Activated T-cell treated with anti-CD3 and anti-CD28 coated beads, Interleukin-2, amount 50 U/mL, for 48 hours (primary cell): ENCODE data around the gene RNU7-1.

Source experiments
- DNase-seq, 2 experiments: peaks; one replicate each; pipeline ENCODE4 v3.0.0-alpha.2; 2020

RNU7-1 gene

GRCh38 chr12:6954316-6955107, 10.9 kb downstream of the RNU7-1 start:
- peak in 1 of 2 experiments; percentile 52 for DNase-seq

- peak in 1 of 2 experiments; percentile 50 for DNase-seq
These were observed 11.7 kb downstream of the RNU7-1 start for GRCh38 chr12:6955108-6956020.

DNA sequence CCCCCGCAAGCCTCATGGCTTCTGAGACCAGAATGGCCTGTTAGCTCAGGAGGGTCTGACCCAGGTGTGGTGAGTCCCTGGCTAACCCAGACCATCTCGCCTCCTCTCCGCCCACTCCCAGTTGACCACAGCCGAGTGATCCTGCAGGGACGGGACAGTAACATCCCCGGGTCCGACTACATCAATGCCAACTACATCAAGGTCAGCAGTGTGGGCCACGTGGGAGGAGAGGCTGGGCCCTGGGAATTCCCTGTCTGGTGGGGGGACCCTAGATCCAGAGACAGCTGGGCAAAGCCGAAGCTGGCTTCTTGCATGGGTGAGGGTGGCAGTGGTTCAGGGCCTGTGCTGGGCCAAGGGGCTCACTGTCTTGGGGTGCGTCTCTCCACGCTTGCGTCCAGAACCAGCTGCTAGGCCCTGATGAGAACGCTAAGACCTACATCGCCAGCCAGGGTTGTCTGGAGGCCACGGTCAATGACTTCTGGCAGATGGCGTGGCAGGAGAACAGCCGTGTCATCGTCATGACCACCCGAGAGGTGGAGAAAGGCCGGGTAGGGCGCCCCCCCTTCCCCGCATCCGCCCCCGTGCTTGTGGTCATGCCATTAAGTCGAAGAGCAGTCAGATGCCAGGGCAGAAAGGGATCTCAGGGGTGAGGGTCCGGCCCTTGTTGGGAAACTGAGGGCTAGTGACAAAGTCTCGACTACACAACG, 12.6 kb downstream of the RNU7-1 start:
- DNase-seq: peak in 1 of 2 experiments; percentile 57

DNA sequence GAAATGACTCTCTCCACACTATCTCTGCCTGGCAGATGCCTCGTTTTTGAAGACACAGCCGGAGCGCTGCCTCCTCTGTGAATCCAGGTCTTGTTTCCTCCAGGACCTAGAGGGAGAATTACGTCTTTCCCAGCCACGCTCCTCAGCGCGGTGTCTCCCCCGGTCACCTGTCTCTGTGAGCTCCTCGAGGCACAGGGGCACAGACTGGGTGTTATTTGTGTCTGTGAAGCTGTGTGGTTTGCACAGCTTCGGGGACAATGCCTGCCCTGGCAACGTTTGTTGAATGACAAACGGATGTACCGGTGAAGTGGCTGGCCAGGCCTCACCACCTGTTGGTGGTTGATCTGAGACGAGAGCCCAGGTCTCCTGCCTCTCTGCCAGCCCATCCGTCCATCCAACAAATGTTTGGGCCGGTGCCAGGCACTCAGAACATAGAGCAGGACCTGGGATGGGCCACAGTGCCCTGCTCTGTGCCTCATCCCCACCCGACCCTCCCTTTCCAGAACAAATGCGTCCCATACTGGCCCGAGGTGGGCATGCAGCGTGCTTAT, 13.6 kb downstream of the RNU7-1 start:
- DNase-seq: no peak

GRCh38 chr12:6957741-6958608, 14.4 kb downstream of the RNU7-1 start:
- DNase-seq: peak in 1 of 2 experiments; percentile 50

- DNase-seq: peak in 1 of 2 experiments; percentile 50
These were observed 15.0 kb downstream of the RNU7-1 start for GRCh38 chr12:6958609-6959057.

DNA sequence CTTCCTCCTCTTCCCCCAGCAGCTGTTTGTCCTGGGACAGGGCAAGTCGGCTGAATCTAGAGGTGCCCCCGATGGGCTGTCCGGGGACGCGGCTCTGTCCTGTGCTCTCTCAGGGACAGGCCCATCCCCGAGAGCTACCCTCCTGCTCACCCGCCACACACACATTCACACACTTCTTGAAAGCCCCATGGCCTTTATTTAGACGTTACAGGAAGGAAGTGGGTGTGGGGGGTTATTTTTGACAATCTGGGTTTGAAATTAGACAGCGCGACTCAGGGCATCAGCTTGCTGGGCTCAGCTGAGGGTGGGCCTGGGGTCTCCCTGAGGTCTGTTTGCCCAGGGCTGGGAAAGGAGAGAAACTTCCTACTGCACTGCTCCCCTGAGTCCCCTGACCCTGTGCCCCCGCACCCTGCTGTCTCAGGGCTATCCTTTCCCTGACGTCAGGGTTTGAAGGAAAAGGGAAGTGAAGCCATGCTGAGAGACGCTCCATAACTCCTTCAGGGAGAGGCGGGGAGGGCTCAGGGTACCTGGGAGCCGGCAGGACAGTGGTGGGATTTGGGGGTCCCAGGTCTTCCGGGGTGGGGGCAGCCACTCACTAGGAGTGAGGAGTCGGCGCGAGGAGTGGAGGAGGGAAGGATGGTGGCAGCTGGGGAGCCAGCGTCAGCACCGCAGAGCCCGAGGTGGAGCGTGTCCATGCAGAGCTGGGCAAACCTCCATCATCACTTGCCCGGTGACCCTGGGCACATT, 15.6 kb downstream of the RNU7-1 start:
- DNase-seq: peak; percentile 76 to 77

DNA sequence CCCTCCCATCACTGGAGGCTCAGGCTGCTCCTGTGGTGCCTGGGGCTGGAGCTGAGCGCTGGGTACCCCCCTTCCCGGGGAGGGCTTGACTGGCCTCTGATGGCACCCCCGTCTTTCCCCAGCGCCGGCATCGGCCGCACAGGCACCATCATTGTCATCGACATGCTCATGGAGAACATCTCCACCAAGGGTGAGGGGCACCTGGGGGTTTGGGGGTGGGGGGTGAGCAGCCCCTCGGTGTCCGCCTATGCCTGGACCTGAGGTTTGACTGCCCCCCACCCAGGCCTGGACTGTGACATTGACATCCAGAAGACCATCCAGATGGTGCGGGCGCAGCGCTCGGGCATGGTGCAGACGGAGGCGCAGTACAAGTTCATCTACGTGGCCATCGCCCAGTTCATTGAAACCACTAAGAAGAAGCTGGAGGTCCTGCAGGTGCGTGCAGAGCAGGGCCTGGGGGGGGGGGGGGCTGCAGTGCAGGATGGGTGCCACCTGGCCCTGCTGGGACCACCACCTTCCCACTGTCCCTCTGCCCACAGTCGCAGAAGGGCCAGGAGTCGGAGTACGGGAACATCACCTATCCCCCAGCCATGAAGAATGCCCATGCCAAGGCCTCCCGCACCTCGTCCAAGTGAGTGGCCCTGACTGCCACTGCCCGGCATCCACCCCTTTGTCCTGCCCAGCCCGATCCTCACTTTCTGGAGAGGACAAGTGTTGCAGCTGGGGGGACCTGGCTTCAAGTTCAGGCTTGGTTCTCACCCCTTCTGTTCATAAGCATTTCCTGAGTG, 16.4 kb downstream of the RNU7-1 start:
- DNase-seq: no peak

DNA sequence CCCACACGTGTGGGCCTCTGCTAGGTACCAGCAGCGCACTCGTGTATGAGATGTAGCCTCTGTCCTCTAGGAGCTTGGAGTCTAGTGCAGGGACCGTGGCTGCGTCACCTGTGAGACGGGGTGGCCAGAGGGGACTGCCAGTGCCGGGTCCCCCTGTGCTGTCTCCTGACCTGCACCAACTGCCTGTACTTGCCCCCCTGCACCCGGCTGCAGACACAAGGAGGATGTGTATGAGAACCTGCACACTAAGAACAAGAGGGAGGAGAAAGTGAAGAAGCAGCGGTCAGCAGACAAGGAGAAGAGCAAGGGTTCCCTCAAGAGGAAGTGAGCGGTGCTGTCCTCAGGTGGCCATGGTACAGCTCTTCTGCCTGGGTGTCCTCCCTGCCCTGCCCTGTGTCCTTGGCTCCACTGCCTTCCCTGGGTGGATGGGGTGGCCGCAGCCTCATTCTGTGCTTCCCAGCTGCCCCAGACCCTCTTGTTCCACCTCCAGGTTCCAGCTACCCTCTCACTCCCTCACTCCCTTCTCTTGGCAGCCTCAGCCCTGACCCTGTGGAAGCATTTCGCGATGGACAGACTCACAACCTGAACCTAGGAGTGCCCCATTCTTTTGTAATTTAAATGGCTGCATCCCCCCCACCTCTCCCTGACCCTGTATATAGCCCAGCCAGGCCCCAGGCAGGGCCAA, 17.1 kb downstream of the RNU7-1 start:
- DNase-seq: peak; percentile 56 to 67

- DNase-seq: peak; percentile 96
These were observed 17.7 kb downstream of the RNU7-1 start for GRCh38 chr12:6961278-6961694.

DNA sequence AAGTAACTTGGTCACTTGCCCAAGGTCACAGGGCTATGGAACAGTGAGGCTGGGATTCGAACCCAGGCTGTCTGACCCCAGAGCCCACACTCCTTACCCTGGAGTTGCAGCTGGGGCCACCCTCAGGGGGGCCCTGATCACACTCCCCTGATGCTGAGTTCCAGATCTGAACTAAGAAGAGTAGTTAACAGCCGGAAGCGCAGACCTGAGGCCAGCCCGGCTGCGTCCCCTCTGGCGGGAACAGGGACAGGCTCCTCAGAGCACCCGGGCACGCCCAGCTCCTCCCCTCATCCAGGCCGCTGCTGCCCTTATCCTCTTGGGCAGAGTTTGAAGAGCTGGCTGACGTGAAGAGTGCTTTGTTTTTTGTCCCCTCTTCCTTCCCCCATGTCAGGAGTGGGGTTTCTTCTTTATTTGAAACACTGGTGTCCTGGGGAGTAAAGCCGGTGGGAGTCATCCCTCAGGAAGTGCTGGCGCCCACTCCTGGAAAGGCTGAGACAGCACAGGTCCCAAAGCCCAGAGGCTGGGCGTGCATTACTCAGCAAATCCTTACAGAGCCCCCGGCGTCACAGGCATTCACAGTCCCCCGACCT, 18.2 kb downstream of the RNU7-1 start:
- DNase-seq: peak in 1 of 2 experiments; percentile 81

GRCh38 chr12:6962285-6963015, 18.8 kb downstream of the RNU7-1 start:
- DNase-seq: peak in 1 of 2 experiments; percentile 19

DNA sequence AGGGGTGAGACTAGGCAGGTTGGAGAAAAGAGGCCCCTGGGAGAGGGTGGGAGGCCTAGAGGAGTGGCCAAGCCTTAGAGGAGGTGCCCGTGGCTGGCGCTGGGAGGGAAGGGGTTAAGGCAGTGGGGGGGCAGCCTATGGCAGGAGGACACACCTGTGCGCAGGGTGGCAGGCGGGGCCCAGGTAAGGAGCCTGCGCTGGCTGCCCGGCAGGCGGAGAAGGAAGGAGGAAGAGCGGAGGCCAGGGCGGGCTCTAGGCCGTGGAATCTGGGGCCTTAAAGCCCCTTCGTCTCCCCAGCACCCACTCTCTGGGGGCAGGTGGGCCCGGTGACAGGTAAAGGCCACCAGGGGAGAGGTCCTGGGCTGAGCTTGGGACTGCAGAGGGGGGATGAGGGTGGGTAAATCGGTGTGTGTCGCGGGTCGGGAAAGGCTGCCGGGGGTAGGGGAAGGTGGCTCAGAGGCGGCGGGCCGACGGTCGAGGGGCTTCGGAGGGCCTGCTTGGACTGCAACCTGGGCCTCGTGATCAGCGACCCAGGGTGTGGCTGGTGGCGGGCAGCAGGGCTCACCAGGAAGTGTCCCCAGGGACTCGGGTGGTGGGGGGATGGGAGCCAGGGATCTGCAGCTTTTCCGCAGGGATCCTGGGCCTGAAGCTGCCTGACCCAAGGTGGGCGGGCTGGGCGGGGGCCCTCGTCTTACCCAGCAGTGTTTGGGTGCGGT, 19.6 kb downstream of the RNU7-1 start:
- no peak for DNase-seq

DNA sequence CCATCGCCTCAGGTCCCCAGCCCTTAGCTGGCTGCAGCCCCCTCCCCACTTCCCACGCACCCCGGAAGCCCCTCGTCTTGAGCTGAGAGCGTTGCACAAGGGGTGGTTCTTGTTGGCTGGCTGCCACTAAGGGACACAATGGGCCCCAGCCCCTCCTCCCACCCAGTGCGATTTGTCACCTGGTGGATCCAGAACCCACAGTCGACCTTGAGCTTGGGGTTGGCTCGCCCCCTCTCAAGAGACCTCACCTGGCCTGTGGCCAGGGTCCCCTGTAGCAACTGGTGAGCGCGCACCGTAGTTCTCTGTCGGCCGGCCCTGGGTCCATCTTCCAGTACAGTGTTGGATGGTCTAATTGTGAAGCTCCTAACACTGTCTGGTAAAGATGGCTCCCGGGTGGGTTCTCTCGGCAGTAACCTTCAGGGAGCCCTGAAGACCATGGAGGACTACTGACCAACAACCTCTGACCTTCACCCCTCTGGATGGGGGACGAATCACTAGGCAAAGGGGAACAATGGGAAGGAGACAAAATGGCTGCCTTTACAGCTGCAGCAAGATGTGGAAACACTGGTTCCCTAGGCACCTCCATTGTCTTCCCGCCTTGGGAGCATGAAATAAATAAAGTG, 20.3 kb downstream of the RNU7-1 start:
- no peak for DNase-seq

- no peak for DNase-seq
These were observed 21.0 kb downstream of the RNU7-1 start for GRCh38 chr12:6964605-6965025.

GRCh38 chr12:6965026-6965661, 21.5 kb downstream of the RNU7-1 start:
- DNase-seq: peak; percentile 88 to 90
